Lower lobe of right lung (tissue), 2 donors: ENCODE results near the gene GAREM1. TPM values are rescaled to one million over a fixed set of nuclear protein-coding genes. Genes with fewer than 3 reads are reported as not detected.

Experiments used
- ATAC-seq, 2 donors: fragments of 200-7000 bp; cut with Tn5 transposase; one replicate each; pipeline ENCODE4 v1.9.1; 2020 to 2022; ENCODE audit warnings: mild to moderate bottlenecking in 2 of 2, moderate library complexity in 2 of 2
- DNase-seq: peaks from one replicate; pipeline ENCODE4 v3.0.0-alpha.2; 2020
- H3K27ac ChIP-seq: fragments of 200-600 bp; one replicate; pipeline ENCODE4 v1.8.0; 2022
- H3K27me3 ChIP-seq: fragments of 200-600 bp; one replicate; pipeline ENCODE4 v1.8.0; 2022; ENCODE audit warnings: low read depth
- H3K36me3 ChIP-seq: fragments of 200-600 bp; one replicate; pipeline ENCODE4 v1.8.0; 2022; ENCODE audit warnings: mild to moderate bottlenecking
- H3K4me1 ChIP-seq: fragments of 200-600 bp; one replicate; pipeline ENCODE4 v1.8.0; 2022
- H3K4me3 ChIP-seq: fragments of 200-600 bp; one replicate; pipeline ENCODE4 v1.8.0; 2022; ENCODE audit warnings: mild to moderate bottlenecking
- H3K9me3 ChIP-seq: fragments of 200-600 bp; one replicate; pipeline ENCODE4 v1.8.0; 2022
- CTCF ChIP-seq: fragments of 200-600 bp; IDR thresholded peaks from one replicate; pipeline ENCODE4 v1.8.0; 2022; ENCODE audit warnings: antibody characterized with exemption, mild to moderate bottlenecking
- intact Hi-C: fragments of 100-400 bp; cut with DNase I; formaldehyde crosslinking; loops from one replicate; pipeline ENCODE4 v1.11.0; 2022
- total RNA-seq: library from RNA; stranded (reverse); fragmentation: NEBNext Ultra II Directional; extraction: Animal tissue kit (Norgen Biotek cat#: 25700); gene quantifications from one replicate; pipeline ENCODE4 v1.2.1, GENCODE V29; 2021
- donor health status: DM: no; HTN: yes; CAD: no; lungs with severe emphysema.

Gene GAREM1
- total RNA-seq, 1 donor from 2014 or later = 10.3 TPM

- H3K9me3 ChIP-seq = no peaks in the 10 kb centered on the region
- peak overlapping the region; percentile 70 for H3K4me3 ChIP-seq
- no peaks in the 10 kb centered on the region for H3K36me3 ChIP-seq
- no peaks in the 10 kb centered on the region for H3K27me3 ChIP-seq
- intact Hi-C loops = no loop called here
- ATAC-seq (peak in 1 of 2 donors; percentile 34), DNase-seq (peak; percentile 46)
- H3K27ac ChIP-seq = no peak overlapping the region
- peaks cover 18% of the 10 kb centered on the region for H3K4me1 ChIP-seq
- TF ChIP-seq CTCF = peak; percentile 29
Measured at GRCh38 chr18:32469190-32469651, 1.5 kb downstream of the GAREM1 start.

- Histone ChIP-seq H3K4me3 (peak overlapping the region; percentile 70), H3K9me3 (no peaks in the 10 kb centered on the region), H3K27me3 (no peaks in the 10 kb centered on the region), H3K27ac (no peak overlapping the region), H3K4me1 (peaks cover 18% of the 10 kb centered on the region), H3K36me3 (no peaks in the 10 kb centered on the region)
- no peak for TF ChIP-seq CTCF
- intact Hi-C loops = no loop called here
- ATAC-seq (no peak), DNase-seq (no peak)
Measured at GRCh38 chr18:32468147-32468845, 2.4 kb downstream of the GAREM1 start.

- intact Hi-C loops = no loop called here
- H3K27me3 ChIP-seq = no peaks in the 10 kb centered on the region
- no peaks in the 10 kb centered on the region for H3K36me3 ChIP-seq
- no peak for ATAC-seq
- no peak overlapping the region for H3K4me3 ChIP-seq
- H3K4me1 ChIP-seq = no peaks in the 10 kb centered on the region
- no peak for TF ChIP-seq CTCF
- DNase-seq = no peak
- H3K27ac ChIP-seq = no peak overlapping the region
- H3K9me3 ChIP-seq = no peaks in the 10 kb centered on the region
Measured at GRCh38 chr18:32461709-32462272, 8.9 kb downstream of the GAREM1 start.

GRCh38 chr18:32460171-32460731 lies 10.4 kb downstream of the GAREM1 start:
- DNase-seq (no peak), ATAC-seq (no peak)
- TF ChIP-seq CTCF = no peak
- no peak overlapping the region for H3K27ac ChIP-seq
- H3K4me1 ChIP-seq = no peaks in the 10 kb centered on the region
- intact Hi-C loops = no loop called here
- no peak overlapping the region for H3K4me3 ChIP-seq
- H3K36me3 ChIP-seq = no peaks in the 10 kb centered on the region
- no peaks in the 10 kb centered on the region for H3K27me3 ChIP-seq
- no peaks in the 10 kb centered on the region for H3K9me3 ChIP-seq

GRCh38 chr18:32459361-32460101 lies 11.2 kb downstream of the GAREM1 start:
- H3K27me3 ChIP-seq = no peaks in the 10 kb centered on the region
- no peak overlapping the region for H3K4me3 ChIP-seq
- H3K9me3 ChIP-seq = no peaks in the 10 kb centered on the region
- no peak for ATAC-seq
- no peak overlapping the region for H3K27ac ChIP-seq
- DNase-seq = no peak
- no peak for TF ChIP-seq CTCF
- intact Hi-C loops = loop anchor here (10.0 kb wide), 1 partner anchor 175 kb away; no protein-coding TSS in a partner anchor
- no peaks in the 10 kb centered on the region for H3K36me3 ChIP-seq
- no peaks in the 10 kb centered on the region for H3K4me1 ChIP-seq
